NCI-H146 treated with DMSO at 0.1 percent for 48 hours (cell line): ENCODE results near the gene CANT1.
"Not testable (repeated sequence)": the region's sequence is repeated elsewhere in the genome, so short reads cannot be mapped to it uniquely, and the experiment has no call there.

ENCODE experiments used
- DNase-seq: peaks from one replicate; lab custom pipeline; 2025; ENCODE audit not compliant: unreplicated experiment; lab: John Stamatoyannopoulos, UW

CANT1 gene

DNA sequence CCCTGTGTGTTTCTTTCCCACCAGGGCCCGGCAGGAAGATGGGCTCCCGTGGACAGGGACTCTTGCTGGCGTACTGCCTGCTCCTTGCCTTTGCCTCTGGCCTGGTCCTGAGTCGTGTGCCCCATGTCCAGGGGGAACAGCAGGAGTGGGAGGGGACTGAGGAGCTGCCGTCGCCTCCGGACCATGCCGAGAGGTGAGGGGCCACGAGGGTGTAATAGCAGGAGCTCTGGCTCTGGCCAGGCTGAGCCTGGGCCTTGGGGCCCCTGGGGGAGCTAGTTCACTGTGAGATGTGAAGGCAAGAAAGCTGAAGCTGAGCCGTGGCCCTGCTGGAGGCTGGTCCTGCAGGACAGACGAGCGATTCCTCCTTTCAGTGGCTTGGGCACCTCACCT is 34.4 kb upstream of the CANT1 start:
- DNase-seq: no peak

DNA sequence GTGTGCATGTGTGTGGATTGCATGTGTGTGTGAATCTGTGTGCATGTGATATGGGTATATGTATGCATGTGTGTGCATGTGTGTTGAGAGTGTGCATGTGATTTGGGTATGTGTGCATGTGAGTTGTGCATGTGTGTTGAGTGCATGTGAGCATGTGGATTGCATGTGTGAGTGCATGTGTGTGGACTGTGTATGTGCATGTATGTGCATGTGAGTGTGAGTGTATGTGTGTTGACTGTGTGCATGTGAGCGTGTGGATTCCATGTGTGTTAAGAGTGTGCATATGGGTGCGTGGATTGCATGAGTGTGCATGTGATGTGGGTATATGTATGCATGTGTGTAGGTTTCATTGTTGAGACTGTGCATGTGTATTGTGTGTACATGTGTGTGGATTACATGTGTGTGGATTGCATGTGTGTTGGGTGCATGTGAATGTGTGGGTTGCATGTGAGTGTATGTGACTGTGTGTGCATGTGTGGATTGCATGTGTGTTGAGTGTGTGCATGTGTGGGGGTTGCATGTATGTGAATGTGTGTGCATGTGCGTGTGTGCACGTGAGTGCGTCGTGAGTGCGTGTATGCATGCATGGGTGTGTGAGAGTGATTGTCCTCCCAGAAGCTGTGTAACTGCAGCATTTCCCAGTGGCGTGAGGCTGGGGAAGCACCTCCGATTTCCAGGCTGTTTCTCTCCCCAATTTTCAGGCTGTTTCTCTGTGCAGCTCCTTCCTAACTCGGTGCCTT is 33.8 kb upstream of the CANT1 start:
- no peak for DNase-seq

GRCh38 chr17:79042421-79043190 is 33.0 kb upstream of the CANT1 start:
- no peak for DNase-seq

- DNase-seq: no peak
Observed at GRCh38 chr17:79041723-79042420, 32.3 kb upstream of the CANT1 start.

DNA sequence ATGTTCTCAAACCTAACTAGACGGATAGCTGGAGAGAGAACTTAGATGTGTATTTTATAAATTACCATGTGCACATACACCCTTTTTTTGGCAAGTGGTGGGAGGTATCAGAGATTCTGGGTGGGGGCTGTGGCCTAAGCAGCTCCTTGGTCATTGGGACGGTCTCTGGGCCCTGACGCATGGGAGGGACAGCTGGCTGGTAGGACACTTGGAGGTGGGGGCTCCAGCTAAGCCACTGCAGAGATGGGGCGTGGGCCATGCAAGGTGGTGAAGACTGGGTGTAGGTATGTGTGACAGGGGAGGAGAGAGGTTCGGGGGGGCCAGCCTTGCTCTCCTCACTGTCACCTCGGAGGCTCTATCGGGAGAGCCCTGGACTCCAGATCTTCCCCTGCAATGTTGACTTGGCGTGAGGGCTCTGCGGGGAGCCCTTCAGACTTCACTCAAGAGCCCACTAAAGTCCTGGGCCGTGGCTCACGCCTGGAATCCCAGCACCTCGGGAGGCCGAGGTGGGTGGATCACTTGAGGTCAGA is 31.5 kb upstream of the CANT1 start:
- no peak for DNase-seq

GRCh38 chr17:79039886-79040285 is 30.3 kb upstream of the CANT1 start:
- DNase-seq: no peak

DNA sequence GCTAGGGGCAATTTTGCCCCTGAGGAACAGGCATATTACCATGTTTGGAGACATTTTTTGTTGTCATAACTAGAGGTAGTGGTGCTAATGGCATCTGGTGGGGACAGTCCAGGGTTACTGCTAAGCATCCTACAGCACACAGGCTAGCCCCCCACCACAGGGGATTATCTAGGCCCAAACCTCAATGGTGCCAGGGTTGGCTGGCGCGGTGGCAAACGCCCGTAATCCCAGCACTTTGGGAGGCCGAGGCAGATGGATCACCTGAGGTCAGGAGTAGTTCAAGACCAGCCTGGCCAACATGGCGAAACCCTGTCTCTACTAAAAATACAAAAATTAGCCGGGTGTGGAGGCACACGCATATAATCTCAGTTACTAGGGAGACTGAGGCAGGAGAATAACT is 29.6 kb upstream of the CANT1 start:
- no peak for DNase-seq

- no peak for DNase-seq
Observed at GRCh38 chr17:79038545-79039135, 29.1 kb upstream of the CANT1 start.

DNA sequence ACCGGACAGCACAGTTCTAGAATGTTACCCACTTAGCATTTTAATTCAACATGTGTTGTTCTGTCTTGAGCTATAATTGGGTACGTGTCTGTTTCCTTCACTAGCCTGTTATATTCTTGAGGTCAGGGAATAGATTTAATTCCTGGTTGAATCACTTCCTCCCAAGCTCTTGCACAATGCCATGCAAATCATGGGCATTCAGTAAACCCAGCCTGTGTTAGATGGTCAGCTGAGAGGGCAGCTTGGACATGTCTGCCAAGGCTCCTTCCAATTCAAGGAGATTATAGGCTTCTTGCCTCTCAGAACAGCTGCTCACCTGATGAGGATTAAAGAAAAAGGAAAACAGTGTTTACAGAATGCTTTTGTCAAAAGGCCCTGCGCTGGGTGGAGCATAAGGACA is 27.0 kb upstream of the CANT1 start:
- no peak for DNase-seq

- DNase-seq: no peak
Observed at GRCh38 chr17:79036181-79036580, 26.6 kb upstream of the CANT1 start.

GRCh38 chr17:79035686-79036085 is 26.1 kb upstream of the CANT1 start:
- no peak for DNase-seq

DNA sequence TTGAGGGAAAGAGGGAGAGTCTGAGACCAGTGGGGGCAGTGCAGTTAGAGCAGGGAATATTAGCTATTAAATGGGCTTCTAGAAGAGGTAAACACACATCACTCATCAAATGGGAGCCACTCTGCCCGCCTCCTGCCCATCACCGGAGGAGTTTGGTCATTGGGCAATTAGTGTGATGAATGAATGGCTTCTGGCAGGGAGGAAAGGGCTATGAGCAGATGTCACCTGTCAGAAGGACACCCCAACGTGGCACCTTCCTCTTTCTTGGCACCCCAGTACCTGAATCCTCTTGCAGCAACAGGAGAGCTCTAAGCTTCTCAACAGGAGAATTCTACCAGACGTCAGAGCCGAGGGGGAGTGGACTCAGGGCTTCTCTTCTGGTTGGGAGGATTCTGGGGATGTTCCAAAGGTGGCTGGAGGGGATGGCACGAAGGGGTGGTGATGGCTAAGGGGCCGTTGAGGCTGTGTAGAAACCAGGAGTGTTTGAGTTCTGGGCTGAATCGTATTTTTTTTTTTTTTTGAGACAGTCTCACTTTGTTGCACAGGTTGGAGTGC is 25.4 kb upstream of the CANT1 start:
- DNase-seq: peak; percentile 8

DNA sequence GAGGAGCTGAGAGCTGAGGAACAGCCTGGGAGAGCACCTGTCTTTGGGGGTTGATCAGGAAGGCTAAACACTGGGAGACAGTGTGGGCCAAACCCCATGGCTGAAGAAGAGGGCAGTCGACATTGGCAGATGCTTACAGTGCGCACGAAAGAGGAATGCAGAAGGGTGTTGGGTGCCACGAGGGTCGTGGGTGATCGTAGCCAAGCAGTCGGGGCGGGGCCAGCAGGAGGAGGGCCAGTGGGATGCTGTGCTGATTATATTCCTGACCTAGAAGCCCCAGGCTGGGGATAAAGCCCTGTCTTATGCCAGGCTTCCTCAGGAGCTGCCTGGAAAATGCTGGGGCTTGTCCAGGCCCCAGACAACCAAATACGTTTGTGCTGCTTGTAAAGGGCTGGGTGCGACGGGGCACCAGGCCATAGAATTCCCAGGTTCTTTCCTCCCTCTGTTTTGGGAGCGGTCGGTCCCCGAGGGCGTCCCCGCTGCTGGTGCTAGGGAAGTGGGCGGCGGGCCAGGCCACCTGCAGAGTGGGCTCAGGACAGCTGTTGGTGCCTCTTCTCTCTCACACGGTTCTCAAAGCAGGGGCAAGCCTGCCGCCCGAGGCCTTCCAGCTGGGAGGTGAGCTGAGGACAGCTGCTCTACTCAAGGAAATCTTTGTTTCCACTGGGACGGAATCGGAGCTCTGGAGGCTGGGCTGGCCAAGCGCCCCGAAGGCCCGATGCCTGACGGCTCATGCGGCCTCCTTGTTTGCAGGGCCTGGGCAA is 24.4 kb upstream of the CANT1 start:
- DNase-seq: peak; percentile 69

DNA sequence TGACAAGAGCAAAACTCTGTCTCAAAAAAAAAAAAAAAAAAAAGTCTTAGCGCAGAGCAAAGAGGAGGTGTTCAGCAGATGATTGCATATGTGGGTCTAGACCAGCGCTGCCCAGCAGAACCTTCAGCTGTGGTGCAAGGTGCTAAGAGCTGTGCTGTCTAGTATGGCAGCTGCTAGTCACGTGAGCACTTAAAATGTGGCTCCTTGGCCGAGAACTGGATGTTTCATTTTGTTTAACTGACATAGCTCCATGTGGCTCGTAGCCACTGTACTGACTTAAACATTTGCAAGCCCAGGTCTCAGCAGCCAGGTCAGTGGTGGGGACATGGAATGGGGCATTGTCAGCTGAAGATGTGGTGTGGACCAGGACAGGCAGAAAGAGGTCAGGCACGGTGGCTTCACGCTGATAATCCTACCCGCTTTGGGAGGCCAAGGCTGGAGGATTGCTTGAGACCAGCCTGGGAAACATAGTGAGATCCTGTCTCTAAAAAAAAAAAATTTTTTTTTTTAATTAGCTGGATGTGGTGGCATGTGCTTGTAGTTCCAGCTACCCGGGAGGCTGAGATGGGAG is 23.6 kb upstream of the CANT1 start:
- no peak for DNase-seq

DNA sequence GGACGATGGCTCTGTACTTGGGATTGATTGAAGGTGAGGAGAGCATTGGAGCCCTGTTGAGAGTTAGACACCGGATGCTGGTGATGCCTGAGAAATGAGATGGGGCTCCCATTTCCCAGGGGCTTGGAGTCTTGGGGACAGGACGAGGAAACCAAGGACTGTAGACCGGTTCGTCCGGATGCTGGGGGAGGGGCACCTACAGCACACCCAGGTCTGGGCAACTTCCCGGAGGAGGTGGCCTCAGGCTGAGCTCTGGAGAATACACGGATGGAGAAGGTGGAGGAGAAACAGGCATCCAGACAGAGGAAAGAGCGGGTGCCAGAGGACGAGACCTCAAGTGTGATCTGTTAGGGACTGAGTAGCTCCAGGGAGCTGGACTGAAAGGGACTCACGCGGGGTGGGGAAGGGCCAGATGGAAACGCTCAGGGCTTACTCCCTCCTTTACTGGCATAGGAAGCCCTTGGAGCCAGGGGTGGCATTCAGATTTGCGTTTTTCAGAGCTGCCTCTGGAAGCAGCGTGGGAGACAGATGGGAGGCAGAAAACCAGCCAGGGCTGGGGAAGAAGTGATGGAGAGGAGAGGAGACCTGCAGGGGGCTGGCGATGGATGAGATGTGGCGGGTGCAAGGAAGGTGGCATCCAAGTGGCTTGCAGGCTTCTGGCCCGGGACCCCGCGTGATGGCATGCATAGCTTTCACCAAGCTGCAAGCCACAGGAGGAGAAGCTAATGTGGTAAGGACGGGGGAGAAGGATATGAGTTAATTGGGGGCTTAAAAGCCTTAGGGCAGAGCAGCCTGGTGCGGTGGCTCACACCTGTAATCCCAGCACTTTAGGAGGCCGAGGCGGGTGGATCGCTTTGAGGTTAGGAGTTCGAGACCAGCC is 22.7 kb upstream of the CANT1 start:
- DNase-seq: no peak

DNA sequence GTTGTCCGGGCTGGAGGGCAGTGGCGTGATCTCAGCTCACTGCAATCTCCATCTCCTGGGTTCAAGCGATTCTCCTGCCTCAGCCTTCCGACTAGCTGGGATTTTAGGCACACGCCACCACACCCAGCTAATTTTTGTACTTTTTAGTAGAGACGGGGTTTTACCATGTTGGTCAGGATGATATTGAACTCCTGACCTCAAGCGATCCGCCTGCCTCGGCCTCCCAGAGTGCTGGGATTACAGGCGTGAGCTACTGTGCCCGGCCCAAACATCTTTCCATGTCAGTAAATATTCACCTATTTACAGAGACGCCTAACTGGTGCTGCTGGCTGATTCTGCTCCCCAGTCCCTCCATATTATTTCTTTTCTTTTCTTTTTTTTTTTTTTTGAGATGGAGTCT is 21.1 kb upstream of the CANT1 start:
- DNase-seq: not testable (repeated sequence)

GRCh38 chr17:79029327-79030009 is 19.9 kb upstream of the CANT1 start:
- no peak for DNase-seq
